BJ (cell line): ENCODE results near the gene CAMSAP2. TPM values are rescaled to one million over a fixed set of nuclear protein-coding genes. Genes with fewer than 3 reads are reported as not detected.

Experiments used
- CTCF ChIA-PET: fragments of 350-600 bp; formaldehyde crosslinking; extraction: SDS; loops from one replicate; lab custom pipeline; 2021; ENCODE audit warnings: antibody characterized with exemption, inconsistent platforms; lab: Yijun Ruan, JAX
- POLR2A ChIA-PET: fragments of 300-600 bp; sonication (Branson Sonifier 250); formaldehyde crosslinking; extraction: SDS; loops from one replicate; lab custom pipeline; 2021; ENCODE audit warnings: antibody characterized with exemption; lab: Charles Lee
- DNase-seq: peaks from one replicate; pipeline ENCODE4 v3.0.0-alpha.2; 2011; ENCODE audit warnings: low read depth
- H3K27me3 ChIP-seq: 2 replicates; pipeline ENCODE4 v1.6.0; 2011; ENCODE audit warnings: low read length; ENCODE audit not compliant: control insufficient read depth, insufficient read depth
- H3K36me3 ChIP-seq: 2 replicates; pipeline ENCODE4 v1.5.1; 2011; ENCODE audit warnings: low read length; ENCODE audit not compliant: control insufficient read depth, insufficient read depth
- H3K4me3 ChIP-seq: 2 replicates; pipeline ENCODE4 v1.5.1; 2011; ENCODE audit warnings: low read depth, mild to moderate bottlenecking, control low read depth, low read length
- CTCF ChIP-seq: IDR thresholded peaks from 2 replicates; pipeline ENCODE4 v1.5.1; 2011; ENCODE audit warnings: low read depth, mild to moderate bottlenecking, control low read depth, inconsistent platforms, low read length, moderate library complexity; ENCODE audit not compliant: insufficient read depth
- polyA plus RNA-seq: library from polyadenylated mRNA; depleted of rRNA; stranded (reverse); fragments of >200 nt; gene quantifications from 2 replicates; pipeline ENCODE4 v1.2.3, GENCODE V29; 2011

CAMSAP2 gene
- polyA plus RNA-seq, 1 experiment, result 7.5 TPM

DNA sequence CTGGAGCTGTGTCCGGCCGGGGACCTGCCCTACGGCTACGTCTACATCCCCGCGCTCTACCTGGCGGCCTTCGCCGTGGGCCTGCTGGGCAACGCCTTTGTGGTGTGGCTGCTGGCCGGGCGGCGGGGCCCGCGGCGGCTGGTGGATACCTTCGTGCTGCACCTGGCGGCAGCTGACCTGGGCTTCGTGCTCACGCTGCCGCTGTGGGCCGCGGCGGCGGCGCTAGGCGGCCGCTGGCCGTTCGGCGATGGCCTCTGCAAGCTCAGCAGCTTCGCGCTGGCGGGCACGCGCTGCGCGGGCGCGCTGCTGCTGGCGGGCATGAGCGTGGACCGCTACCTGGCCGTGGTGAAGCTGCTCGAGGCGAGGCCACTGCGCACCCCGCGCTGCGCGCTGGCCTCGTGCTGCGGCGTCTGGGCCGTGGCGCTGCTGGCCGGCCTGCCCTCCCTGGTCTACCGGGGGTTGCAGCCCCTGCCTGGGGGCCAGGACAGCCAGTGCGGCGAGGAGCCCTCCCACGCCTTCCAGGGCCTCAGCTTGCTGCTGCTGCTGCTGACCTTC lies 134.5 kb downstream of the CAMSAP2 start:
- TF ChIP-seq CTCF, result no peak
- no peak for DNase-seq
- CTCF ChIA-PET, result no interaction called here
- Histone ChIP-seq H3K4me3 (peak overlapping the region; percentile 14; the same call in 1 of the 2 replicates), H3K27me3 (peaks cover 21% of the 10 kb centered on the region), H3K36me3 (no peaks in the 10 kb centered on the region)
- POLR2A ChIA-PET, result no interaction called here

DNA sequence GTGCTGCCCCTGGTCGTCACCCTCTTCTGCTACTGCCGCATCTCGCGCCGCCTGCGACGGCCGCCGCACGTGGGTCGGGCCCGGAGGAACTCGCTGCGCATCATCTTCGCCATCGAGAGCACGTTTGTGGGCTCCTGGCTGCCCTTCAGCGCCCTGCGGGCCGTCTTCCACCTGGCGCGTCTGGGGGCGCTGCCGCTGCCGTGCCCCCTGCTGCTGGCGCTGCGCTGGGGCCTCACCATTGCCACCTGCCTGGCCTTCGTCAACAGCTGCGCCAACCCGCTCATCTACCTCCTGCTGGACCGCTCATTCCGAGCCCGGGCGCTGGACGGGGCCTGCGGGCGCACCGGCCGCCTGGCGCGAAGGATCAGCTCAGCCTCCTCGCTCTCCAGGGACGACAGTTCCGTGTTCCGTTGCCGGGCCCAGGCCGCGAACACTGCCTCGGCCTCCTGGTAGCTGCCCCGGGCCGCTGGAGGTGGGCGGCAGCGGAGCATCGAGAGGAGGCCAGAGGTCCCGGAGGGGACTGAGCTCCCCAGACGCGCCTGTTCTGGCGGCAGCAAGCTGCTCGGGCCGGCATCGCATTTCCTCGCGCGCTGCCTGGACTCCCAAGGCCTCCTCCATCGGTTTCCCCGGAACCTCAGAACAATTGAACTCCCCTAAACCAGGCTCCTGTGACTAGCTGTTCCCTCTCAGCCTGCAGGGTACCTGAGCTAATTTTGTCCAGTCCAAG lies 135.1 kb downstream of the CAMSAP2 start:
- H3K27me3 ChIP-seq, result peaks cover 24% of the 10 kb centered on the region
- ChIA-PET CTCF (no interaction called here), POLR2A (interaction anchor here (0.6 kb wide), 1 partner anchor 30 kb away, joined by 13 read pairs; no protein-coding TSS in a partner anchor)
- no peak for DNase-seq
- no peak for TF ChIP-seq CTCF
- no peaks in the 10 kb centered on the region for H3K36me3 ChIP-seq
- peak overlapping the region; percentile 14; the same call in 1 of the 2 replicates for H3K4me3 ChIP-seq

GRCh38 chr1:200874694-200875093 lies 136.0 kb downstream of the CAMSAP2 start:
- ChIA-PET CTCF (no interaction called here), POLR2A (no interaction called here)
- no peak for TF ChIP-seq CTCF
- DNase-seq, result no peak
- Histone ChIP-seq H3K4me3 (no peak overlapping the region), H3K27me3 (peaks cover 24% of the 10 kb centered on the region), H3K36me3 (no peaks in the 10 kb centered on the region)

- Histone ChIP-seq H3K4me3 (no peak overlapping the region), H3K36me3 (no peaks in the 10 kb centered on the region), H3K27me3 (peaks cover 27% of the 10 kb centered on the region)
- ChIA-PET POLR2A (no interaction called here), CTCF (interaction anchor here (0.8 kb wide), 2 partner anchors 9 to 1244 kb away, joined by 3 to 5 read pairs; no protein-coding TSS in a partner anchor)
- no peak for DNase-seq
- TF ChIP-seq CTCF, result no peak
Observed at GRCh38 chr1:200875416-200875815, 136.7 kb downstream of the CAMSAP2 start.

GRCh38 chr1:200877010-200877409 lies 138.3 kb downstream of the CAMSAP2 start:
- no peak overlapping the region for H3K4me3 ChIP-seq
- ChIA-PET POLR2A (interaction anchor here (0.6 kb wide), 1 partner anchor 188 kb away, joined by 12 read pairs; no protein-coding TSS in a partner anchor), CTCF (no interaction called here)
- no peak for DNase-seq
- TF ChIP-seq CTCF, result no peak
- H3K27me3 ChIP-seq, result peaks cover 27% of the 10 kb centered on the region
- no peaks in the 10 kb centered on the region for H3K36me3 ChIP-seq
